ENCODE measurements around the gene SPACA1. TPM values are rescaled to one million over a fixed set of nuclear protein-coding genes. Genes with fewer than 3 reads are reported as not detected.
"Not testable (repeated sequence)": the region's sequence is repeated elsewhere in the genome, so short reads cannot be mapped to it uniquely, and the experiment has no call there.

The SPACA1 gene
- not detected for polyA plus RNA-seq (2013, experiment 1 of 4)
- not detected for polyA plus RNA-seq (2013, experiment 2 of 4)
- not detected for polyA plus RNA-seq (2013, experiment 3 of 4)
- not detected for polyA plus RNA-seq (2013, experiment 4 of 4)

GRCh38 chr6:88047510-88048150 is at the start of gene SPACA1:
Gene SPACA1, plus strand, starts transcription at chr6:88047841. Its CDS starts 65 bp downstream, at chr6:88047906.
- no peaks in the 10 kb centered on the region for H3K27me3 ChIP-seq (ENCODE audit: control insufficient read depth, insufficient read depth, low read length, poor library complexity, severe bottlenecking)
- H3K27ac ChIP-seq (ENCODE audit: insufficient read depth, low read depth, low read length, poor library complexity, severe bottlenecking), result no peak within 1 kb of the TSS
- whole genome bisulfite sequencing, 2 experiments, result 97% methylated on average over 77 of the region's 77 CpGs
- H3K4me3 ChIP-seq (ENCODE audit: insufficient read depth, low read depth, low read length), result no peak within 1 kb of the TSS
- H3K9me3 ChIP-seq (ENCODE audit: control insufficient read depth, low read length), result no peaks in the 10 kb centered on the region
- no peaks in the 10 kb centered on the region for H3K36me3 ChIP-seq (ENCODE audit: control insufficient read depth, insufficient read depth, low read length)
- H3K4me1 ChIP-seq (ENCODE audit: control insufficient read depth, insufficient read depth, low read length), result no peaks in the 10 kb centered on the region

GRCh38 chr6:88000713-88001112 is 46.9 kb upstream of the SPACA1 start:
- Histone ChIP-seq H3K4me3 (ENCODE audit: insufficient read depth, low read depth, low read length) (no peak overlapping the region), H3K4me1 (ENCODE audit: control insufficient read depth, insufficient read depth, low read length) (peaks cover 6% of the 10 kb centered on the region), H3K9me3 (ENCODE audit: control insufficient read depth, low read length) (no peaks in the 10 kb centered on the region), H3K27ac (ENCODE audit: insufficient read depth, low read depth, low read length, poor library complexity, severe bottlenecking) (no peak overlapping the region), H3K36me3 (ENCODE audit: control insufficient read depth, insufficient read depth, low read length) (no peaks in the 10 kb centered on the region), H3K27me3 (ENCODE audit: control insufficient read depth, insufficient read depth, low read length, poor library complexity, severe bottlenecking) (no peaks in the 10 kb centered on the region)
- WGBS, 2 experiments, result 82 to 92% methylated on average over 1 of the region's 1 CpG

GRCh38 chr6:88001279-88001678 is 46.4 kb upstream of the SPACA1 start:
- not testable (repeated sequence) for H3K9me3 ChIP-seq (ENCODE audit: control insufficient read depth, low read length); H3K36me3 ChIP-seq (ENCODE audit: control insufficient read depth, insufficient read depth, low read length); H3K4me1 ChIP-seq (ENCODE audit: control insufficient read depth, insufficient read depth, low read length); H3K27ac ChIP-seq (ENCODE audit: insufficient read depth, low read depth, low read length, poor library complexity, severe bottlenecking); H3K27me3 ChIP-seq (ENCODE audit: control insufficient read depth, insufficient read depth, low read length, poor library complexity, severe bottlenecking); H3K4me3 ChIP-seq (ENCODE audit: insufficient read depth, low read depth, low read length)
- WGBS, 2 experiments, result 93 to 96% methylated on average over 8 of the region's 8 CpGs

- no peaks in the 10 kb centered on the region for H3K27me3 ChIP-seq (ENCODE audit: control insufficient read depth, insufficient read depth, low read length, poor library complexity, severe bottlenecking)
- no peak overlapping the region for H3K27ac ChIP-seq (ENCODE audit: insufficient read depth, low read depth, low read length, poor library complexity, severe bottlenecking)
- H3K9me3 ChIP-seq (ENCODE audit: control insufficient read depth, low read length), result no peaks in the 10 kb centered on the region
- H3K4me3 ChIP-seq (ENCODE audit: insufficient read depth, low read depth, low read length), result no peak overlapping the region
- H3K4me1 ChIP-seq (ENCODE audit: control insufficient read depth, insufficient read depth, low read length), result peaks cover 18% of the 10 kb centered on the region
- H3K36me3 ChIP-seq (ENCODE audit: control insufficient read depth, insufficient read depth, low read length), result no peaks in the 10 kb centered on the region
- 94% methylated on average over 4 of the region's 4 CpGs for WGBS, 2 experiments
Measured at GRCh38 chr6:88004707-88005106, 42.9 kb upstream of the SPACA1 start.

GRCh38 chr6:88006557-88006956 is 41.1 kb upstream of the SPACA1 start:
- Histone ChIP-seq H3K27ac (ENCODE audit: insufficient read depth, low read depth, low read length, poor library complexity, severe bottlenecking) (no peak overlapping the region), H3K36me3 (ENCODE audit: control insufficient read depth, insufficient read depth, low read length) (no peaks in the 10 kb centered on the region), H3K9me3 (ENCODE audit: control insufficient read depth, low read length) (no peaks in the 10 kb centered on the region), H3K4me3 (ENCODE audit: insufficient read depth, low read depth, low read length) (no peak overlapping the region), H3K27me3 (ENCODE audit: control insufficient read depth, insufficient read depth, low read length, poor library complexity, severe bottlenecking) (no peaks in the 10 kb centered on the region), H3K4me1 (ENCODE audit: control insufficient read depth, insufficient read depth, low read length) (peaks cover 18% of the 10 kb centered on the region)
- WGBS, 2 experiments, result 63 to 80% methylated on average over 11 to 12 of the region's 12 CpGs

GRCh38 chr6:88008411-88008810 is 39.2 kb upstream of the SPACA1 start:
- 95 to 96% methylated on average over 1 to 4 of the region's 4 CpGs for WGBS, 2 experiments
- Histone ChIP-seq H3K9me3 (ENCODE audit: control insufficient read depth, low read length) (no peaks in the 10 kb centered on the region), H3K4me3 (ENCODE audit: insufficient read depth, low read depth, low read length) (no peak overlapping the region), H3K27me3 (ENCODE audit: control insufficient read depth, insufficient read depth, low read length, poor library complexity, severe bottlenecking) (no peaks in the 10 kb centered on the region), H3K36me3 (ENCODE audit: control insufficient read depth, insufficient read depth, low read length) (no peaks in the 10 kb centered on the region), H3K4me1 (ENCODE audit: control insufficient read depth, insufficient read depth, low read length) (peaks cover 18% of the 10 kb centered on the region), H3K27ac (ENCODE audit: insufficient read depth, low read depth, low read length, poor library complexity, severe bottlenecking) (no peak overlapping the region)

GRCh38 chr6:88008831-88009231 is 38.8 kb upstream of the SPACA1 start:
- no peak overlapping the region for H3K4me3 ChIP-seq (ENCODE audit: insufficient read depth, low read depth, low read length)
- 85 to 90% methylated on average over 1 to 2 of the region's 2 CpGs for WGBS, 2 experiments
- no peaks in the 10 kb centered on the region for H3K27me3 ChIP-seq (ENCODE audit: control insufficient read depth, insufficient read depth, low read length, poor library complexity, severe bottlenecking)
- H3K9me3 ChIP-seq (ENCODE audit: control insufficient read depth, low read length), result no peaks in the 10 kb centered on the region
- H3K36me3 ChIP-seq (ENCODE audit: control insufficient read depth, insufficient read depth, low read length), result no peaks in the 10 kb centered on the region
- H3K4me1 ChIP-seq (ENCODE audit: control insufficient read depth, insufficient read depth, low read length), result peaks cover 18% of the 10 kb centered on the region
- H3K27ac ChIP-seq (ENCODE audit: insufficient read depth, low read depth, low read length, poor library complexity, severe bottlenecking), result no peak overlapping the region

GRCh38 chr6:88013015-88013414 is 34.6 kb upstream of the SPACA1 start:
- Histone ChIP-seq H3K27ac (ENCODE audit: insufficient read depth, low read depth, low read length, poor library complexity, severe bottlenecking) (no peak overlapping the region), H3K4me3 (ENCODE audit: insufficient read depth, low read depth, low read length) (no peak overlapping the region)

GRCh38 chr6:88013554-88013953 is 34.1 kb upstream of the SPACA1 start:
- H3K4me3 ChIP-seq (ENCODE audit: insufficient read depth, low read depth, low read length), result no peak overlapping the region
- H3K36me3 ChIP-seq (ENCODE audit: control insufficient read depth, insufficient read depth, low read length), result no peaks in the 10 kb centered on the region
- no peak overlapping the region for H3K27ac ChIP-seq (ENCODE audit: insufficient read depth, low read depth, low read length, poor library complexity, severe bottlenecking)
- 91 to 93% methylated on average over 2 of the region's 2 CpGs for WGBS, 2 experiments
- H3K9me3 ChIP-seq (ENCODE audit: control insufficient read depth, low read length), result no peaks in the 10 kb centered on the region
- H3K27me3 ChIP-seq (ENCODE audit: control insufficient read depth, insufficient read depth, low read length, poor library complexity, severe bottlenecking), result no peaks in the 10 kb centered on the region
- peaks cover 10% of the 10 kb centered on the region for H3K4me1 ChIP-seq (ENCODE audit: control insufficient read depth, insufficient read depth, low read length)

More at GRCh38 chr6:88013015-88013414, 34.6 kb upstream of the SPACA1 start:
- H3K36me3 ChIP-seq (ENCODE audit: control insufficient read depth, insufficient read depth, low read length), result no peaks in the 10 kb centered on the region
- peaks cover 10% of the 10 kb centered on the region for H3K4me1 ChIP-seq (ENCODE audit: control insufficient read depth, insufficient read depth, low read length)
- H3K27me3 ChIP-seq (ENCODE audit: control insufficient read depth, insufficient read depth, low read length, poor library complexity, severe bottlenecking), result no peaks in the 10 kb centered on the region
- no peaks in the 10 kb centered on the region for H3K9me3 ChIP-seq (ENCODE audit: control insufficient read depth, low read length)
- 91% methylated on average over 3 of the region's 3 CpGs for WGBS, 2 experiments

- H3K4me1 ChIP-seq (ENCODE audit: control insufficient read depth, insufficient read depth, low read length), result no peaks in the 10 kb centered on the region
- no peak overlapping the region for H3K27ac ChIP-seq (ENCODE audit: insufficient read depth, low read depth, low read length, poor library complexity, severe bottlenecking)
- 77 to 81% methylated on average over 6 of the region's 6 CpGs for WGBS, 2 experiments
Measured at GRCh38 chr6:88020439-88020838, 27.2 kb upstream of the SPACA1 start.

More at GRCh38 chr6:88020439-88020838, 27.2 kb upstream of the SPACA1 start:
- Histone ChIP-seq H3K4me3 (ENCODE audit: insufficient read depth, low read depth, low read length) (no peak overlapping the region), H3K27me3 (ENCODE audit: control insufficient read depth, insufficient read depth, low read length, poor library complexity, severe bottlenecking) (no peaks in the 10 kb centered on the region), H3K9me3 (ENCODE audit: control insufficient read depth, low read length) (no peaks in the 10 kb centered on the region), H3K36me3 (ENCODE audit: control insufficient read depth, insufficient read depth, low read length) (no peaks in the 10 kb centered on the region)
